Measurements from ENCODE around the gene PLXNB1. TPM values are rescaled to one million over a fixed set of nuclear protein-coding genes. Genes with fewer than 3 reads are reported as not detected.
"Not testable (repeated sequence)": the region's sequence is repeated elsewhere in the genome, so short reads cannot be mapped to it uniquely, and the experiment has no call there.

The PLXNB1 gene
- 1.6 and 1.9 TPM in 2 replicates for total RNA-seq

GRCh38 chr3:48429960-48430707 is at the start of gene PLXNB1:
PLXNB1 (minus strand) TSS chr3:48430086; CDS start chr3:48424611, 5,475 bp downstream.
- intact Hi-C loops (cut with micrococcal nuclease): no loop called here

- intact Hi-C loops (cut with micrococcal nuclease): loop anchor here (1.0 to 2.0 kb wide), 3 partner anchors 13 to 36 kb away; a partner anchor contains a TSS
Observed at GRCh38 chr3:48478626-48479555, 49.0 kb upstream of the PLXNB1 start.

DNA sequence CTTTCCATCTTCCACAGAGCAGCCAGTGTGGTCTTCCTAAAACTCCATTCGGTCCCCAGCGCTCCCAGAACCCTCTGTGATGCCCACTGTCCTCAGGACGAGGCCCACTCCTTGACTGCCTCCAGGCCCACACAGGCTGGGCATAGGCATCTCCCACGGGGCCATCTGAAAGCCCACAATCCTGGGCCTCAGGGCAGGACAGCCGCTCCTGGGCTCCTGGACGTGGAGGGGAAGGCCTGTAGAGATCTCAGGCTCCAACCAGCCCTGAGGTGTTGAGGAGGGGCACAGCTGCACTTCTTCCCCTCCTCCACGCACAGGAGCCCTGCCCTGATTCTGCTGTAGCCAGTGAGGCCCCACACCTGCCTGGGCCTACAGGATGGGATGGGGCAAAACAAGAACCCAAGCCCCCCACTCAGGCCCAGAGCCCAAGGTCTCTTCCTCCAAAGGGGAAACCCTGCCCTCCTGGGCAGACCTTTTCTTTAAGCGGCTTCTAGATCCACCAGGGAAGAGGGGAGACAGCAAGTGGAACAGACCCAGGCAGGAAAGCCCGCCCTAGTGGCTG is 48.2 kb upstream of the PLXNB1 start:
- intact Hi-C loops (cut with micrococcal nuclease): loop anchor here (2.0 kb wide), 2 partner anchors 29 to 37 kb away; no protein-coding TSS in a partner anchor

GRCh38 chr3:48476426-48477053 is 46.7 kb upstream of the PLXNB1 start:
- intact Hi-C loops (cut with micrococcal nuclease): no loop called here

DNA sequence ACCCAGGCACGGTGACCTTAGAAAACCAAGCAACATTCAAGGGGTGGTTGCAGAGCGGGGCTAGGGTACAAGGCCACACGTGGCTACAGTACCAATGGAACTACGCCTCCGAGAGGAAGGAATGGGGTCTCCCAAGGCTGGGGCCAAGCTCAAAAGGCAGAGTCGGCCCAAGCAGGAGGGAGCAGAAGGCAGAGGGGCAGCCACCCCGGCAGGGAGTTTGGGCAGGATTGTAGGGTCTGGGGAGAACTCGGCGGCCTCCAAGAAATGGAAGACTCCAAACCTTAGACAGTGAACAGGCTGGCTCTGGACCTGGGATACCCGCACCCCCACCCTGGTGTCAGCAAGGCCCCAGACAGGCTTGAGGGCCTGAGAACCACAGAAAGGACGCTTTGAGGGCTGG is 45.3 kb upstream of the PLXNB1 start:
- intact Hi-C loops (cut with micrococcal nuclease): no loop called here

- intact Hi-C loops (cut with micrococcal nuclease): no loop called here
Observed at GRCh38 chr3:48474619-48475018, 44.7 kb upstream of the PLXNB1 start.

DNA sequence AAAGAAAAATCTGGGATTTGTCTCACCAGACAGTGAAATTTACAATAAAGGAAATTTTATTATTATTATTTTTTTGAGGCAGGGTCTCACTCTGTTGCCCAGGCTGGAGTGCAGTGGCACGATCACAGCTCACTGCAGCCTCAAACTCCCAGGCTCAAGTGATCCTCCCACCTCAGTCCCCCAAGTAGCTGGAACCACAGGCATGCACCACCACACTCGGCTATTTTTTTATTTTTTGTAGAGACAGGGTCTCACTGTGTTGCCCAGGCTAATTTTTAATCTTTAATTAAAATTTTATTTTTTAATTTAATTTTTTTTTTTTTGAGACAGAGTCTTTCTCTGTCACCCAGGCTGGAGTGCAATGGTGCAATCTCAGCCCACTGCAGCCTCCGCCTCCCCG is 44.1 kb upstream of the PLXNB1 start:
- intact Hi-C loops (cut with micrococcal nuclease): not testable (repeated sequence)

DNA sequence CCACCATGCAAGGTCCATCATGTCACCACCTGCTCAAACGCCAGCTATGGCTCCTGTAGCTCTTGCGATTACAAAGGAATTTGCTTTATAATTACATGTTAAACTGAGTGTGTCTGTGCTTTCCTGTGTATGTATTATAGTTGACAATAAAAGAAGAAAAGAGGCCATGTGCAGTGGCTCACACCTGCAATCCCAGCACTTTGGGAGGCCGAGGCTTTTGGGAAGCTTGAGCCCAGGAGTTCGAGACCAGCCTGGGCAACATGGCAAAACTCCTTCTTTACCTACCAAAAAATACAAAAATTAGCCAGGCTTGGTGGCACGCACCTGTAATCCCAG is 43.7 kb upstream of the PLXNB1 start:
- intact Hi-C loops (cut with micrococcal nuclease): loop anchor here (2.0 kb wide), 2 partner anchors 33 to 83 kb away; partner anchors contain the start of genes CCDC51, PFKFB4 and TMA7

DNA sequence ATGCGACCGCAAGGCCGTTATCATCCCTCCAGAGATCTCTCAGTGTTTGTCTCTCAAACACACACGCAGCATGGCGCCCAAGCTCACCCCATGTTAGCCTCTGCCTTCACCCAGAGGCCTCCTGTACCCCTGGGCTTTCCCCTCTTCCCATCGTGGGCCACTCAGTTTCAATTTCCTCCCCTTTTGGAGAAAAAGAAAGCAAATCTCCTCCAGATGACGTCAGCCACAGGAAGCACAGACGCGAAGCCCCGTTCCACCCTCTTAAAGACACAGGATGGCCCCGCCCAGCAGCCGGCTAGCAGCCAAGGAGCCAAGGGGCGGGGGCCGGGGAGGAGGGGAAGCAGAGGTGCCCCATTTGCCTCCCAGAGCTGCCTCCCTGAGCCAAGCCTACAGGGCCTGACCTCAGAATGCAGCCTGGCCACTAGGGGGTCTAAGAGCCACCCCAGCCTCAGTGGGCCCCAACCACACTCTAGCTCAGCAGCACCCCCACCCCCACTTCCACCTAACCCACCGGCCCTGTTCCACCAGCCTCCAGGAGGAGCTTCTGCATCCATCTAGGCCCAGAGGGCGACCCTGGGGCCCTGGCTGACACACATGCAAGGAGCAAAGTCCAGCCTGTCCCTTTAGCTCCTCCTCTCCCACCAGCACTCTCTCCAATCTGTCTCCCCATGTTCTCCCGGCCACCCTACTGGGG is 43.2 kb upstream of the PLXNB1 start:
- intact Hi-C loops (cut with micrococcal nuclease): loop anchor here (1.0 to 2.0 kb wide), 3 partner anchors 32 to 183 kb away; partner anchors contain the start of genes CCDC51, PFKFB4 and TMA7

DNA sequence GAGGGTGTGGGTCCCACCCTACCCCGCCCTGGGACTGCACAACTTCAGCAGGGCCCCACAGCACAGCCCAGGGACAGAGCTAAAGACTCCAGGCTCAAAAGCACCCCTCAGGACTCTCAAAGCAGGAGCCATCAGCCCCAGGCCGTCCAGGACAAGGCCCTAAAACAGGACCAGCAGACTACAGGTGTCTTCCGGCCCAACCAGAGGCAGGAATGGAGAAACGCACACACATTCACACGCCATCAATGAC is 42.7 kb upstream of the PLXNB1 start:
- intact Hi-C loops (cut with micrococcal nuclease): loop anchor here (1.0 to 2.0 kb wide), 3 partner anchors 32 to 184 kb away; partner anchors contain the start of genes CCDC51, PFKFB4 and TMA7

DNA sequence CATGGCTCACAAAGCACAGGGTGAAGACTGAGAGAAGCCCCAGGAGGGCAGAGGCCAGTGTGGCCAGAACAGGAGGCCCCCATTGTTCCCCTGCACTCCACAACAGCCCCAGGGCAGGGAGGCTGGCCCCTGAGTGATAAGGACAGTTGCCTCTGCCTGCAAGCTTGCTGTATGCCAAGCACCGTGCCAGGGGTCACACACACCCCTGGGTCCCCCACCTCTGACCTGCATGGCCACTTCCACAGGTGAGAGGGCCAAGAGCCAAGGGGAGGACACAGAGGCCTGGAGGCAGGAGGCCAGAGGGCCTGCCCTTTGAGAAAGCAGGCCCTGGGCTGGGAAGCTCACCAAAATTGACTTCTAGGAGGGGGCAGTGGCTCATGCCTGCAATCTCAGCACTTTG is 40.4 kb upstream of the PLXNB1 start:
- intact Hi-C loops (cut with micrococcal nuclease): no loop called here

- intact Hi-C loops (cut with micrococcal nuclease): no loop called here
Observed at GRCh38 chr3:48469046-48469915, 39.4 kb upstream of the PLXNB1 start.

GRCh38 chr3:48468329-48468731 is 38.4 kb upstream of the PLXNB1 start:
- intact Hi-C loops (cut with micrococcal nuclease): no loop called here

DNA sequence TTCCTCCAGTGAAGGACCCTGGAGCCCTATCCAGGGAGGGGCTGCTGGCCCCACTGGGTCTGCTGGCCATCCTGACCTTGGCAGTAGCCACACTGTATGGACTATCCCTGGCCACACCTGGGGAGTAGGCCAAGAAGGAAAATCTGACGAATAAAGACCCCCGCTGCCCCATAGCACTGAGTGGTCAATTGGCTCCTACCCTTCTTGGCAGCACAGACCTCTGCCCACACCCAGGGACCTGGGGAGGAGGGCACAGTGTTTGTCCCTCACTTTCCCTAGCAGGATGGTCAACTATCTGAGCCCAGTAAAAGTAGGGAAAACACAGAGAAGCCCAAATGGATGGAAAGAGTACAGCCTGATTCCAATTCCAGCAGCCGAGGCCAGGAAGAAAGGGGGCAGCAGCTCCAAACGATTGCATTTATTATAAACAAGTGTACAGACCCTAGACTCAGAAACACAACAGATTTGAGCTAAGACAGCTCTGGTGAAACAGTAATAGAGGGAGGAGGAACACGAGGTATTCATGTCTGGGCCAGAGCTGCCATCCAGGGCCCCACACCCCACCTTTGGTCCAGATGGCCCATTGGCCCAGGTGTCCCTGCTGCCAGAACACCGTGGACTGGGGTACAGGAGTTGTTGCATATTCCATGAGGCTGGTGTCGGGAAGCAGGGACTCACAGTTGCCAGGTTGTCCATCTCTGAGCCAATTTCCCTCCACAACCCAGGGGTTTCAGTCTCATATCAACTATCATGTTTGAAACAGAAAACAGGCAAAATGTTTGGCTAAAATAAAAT is 37.8 kb upstream of the PLXNB1 start:
- intact Hi-C loops (cut with micrococcal nuclease): no loop called here

- intact Hi-C loops (cut with micrococcal nuclease): no loop called here
Observed at GRCh38 chr3:48467110-48467454, 37.2 kb upstream of the PLXNB1 start.

GRCh38 chr3:48466386-48467109 is 36.7 kb upstream of the PLXNB1 start:
- intact Hi-C loops (cut with micrococcal nuclease): loop anchor here (1.0 kb wide), 2 partner anchors 13 to 82 kb away; no protein-coding TSS in a partner anchor

DNA sequence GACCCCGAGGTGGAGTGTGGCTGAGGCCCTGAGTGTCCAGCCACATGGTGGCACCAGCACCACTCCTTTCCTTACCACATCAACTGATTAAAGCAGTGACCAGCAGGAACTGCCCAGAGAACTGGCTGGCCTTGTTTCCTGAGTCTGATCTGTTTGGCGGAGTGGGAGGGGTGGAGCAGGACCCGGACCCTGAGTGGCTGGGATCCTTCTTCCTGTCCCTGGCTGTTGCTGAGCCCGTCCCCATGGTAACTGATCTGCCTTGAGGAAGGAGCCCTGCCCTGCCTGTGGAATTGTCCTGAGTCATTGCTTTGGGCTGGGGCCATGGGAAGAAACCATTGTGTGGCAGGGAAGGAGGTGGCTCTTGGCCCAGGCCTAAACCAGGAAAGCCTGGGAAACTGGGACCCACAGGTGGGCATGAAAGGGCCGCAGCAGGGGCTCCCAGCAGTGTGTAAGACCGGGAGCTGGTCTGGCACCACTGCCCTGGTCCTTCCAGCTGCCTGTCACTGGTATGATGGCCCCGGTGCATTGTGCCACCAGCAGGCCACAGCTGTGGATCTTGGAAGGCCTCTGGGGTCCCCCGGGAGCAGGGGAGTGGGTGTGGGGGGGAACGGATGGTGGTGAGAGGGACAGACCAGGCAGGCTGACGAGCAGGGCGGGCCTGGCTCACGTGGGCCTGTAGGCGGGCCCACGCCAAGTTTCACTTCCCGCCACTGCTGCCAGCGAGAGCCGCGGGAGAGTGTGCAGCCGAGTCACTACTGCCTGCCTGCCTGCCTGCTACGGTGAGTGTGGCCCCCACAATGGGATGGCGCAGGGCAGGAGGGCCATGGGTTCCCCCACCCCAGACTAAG is 35.9 kb upstream of the PLXNB1 start:
- intact Hi-C loops (cut with micrococcal nuclease): loop anchor here (1.0 kb wide), 2 partner anchors 14 to 83 kb away; no protein-coding TSS in a partner anchor

DNA sequence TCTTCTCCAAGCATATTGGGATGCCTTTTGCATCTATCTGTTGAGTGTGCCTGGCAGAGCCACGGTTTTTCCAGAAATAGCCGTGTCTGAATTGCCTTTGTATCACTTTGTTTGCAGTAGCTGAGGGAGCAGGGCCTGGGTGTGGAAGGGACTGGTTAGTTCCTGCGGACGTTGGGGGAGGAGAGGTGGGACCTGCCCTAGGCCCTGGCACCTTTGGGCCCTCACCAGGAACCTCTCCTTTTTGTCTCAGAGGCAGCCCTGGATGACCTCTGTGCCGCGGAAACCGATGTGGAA is 35.3 kb upstream of the PLXNB1 start:
- intact Hi-C loops (cut with micrococcal nuclease): no loop called here

Measured in T-helper 2 cell treated with Interferon-gamma antibody and Interleukin-4, amounts not matched to agents 100 ng/mL and 5 ng/mL, for 36 hours (primary cell).